DND-41 (cell line): ENCODE data around the gene NUP50.

Experiments
- EZH2 ChIP-seq: IDR thresholded peaks from 3 replicates; pipeline ENCODE4 v1.6.1; 2012; ENCODE audit warnings: borderline replicate concordance, low read depth, mild to moderate bottlenecking, moderate library complexity, low read length, inconsistent platforms; ENCODE audit not compliant: severe bottlenecking
- TF ChIP-seq, protein P1 (sequence below): IDR thresholded peaks from 2 replicates; pipeline ENCODE4 v1.5.1; 2012; ENCODE audit warnings: borderline replicate concordance, low read length, moderate library complexity, mild to moderate bottlenecking; ENCODE audit not compliant: poor library complexity, severe bottlenecking; ENCODE audit errors: extremely low read depth

DNA sequence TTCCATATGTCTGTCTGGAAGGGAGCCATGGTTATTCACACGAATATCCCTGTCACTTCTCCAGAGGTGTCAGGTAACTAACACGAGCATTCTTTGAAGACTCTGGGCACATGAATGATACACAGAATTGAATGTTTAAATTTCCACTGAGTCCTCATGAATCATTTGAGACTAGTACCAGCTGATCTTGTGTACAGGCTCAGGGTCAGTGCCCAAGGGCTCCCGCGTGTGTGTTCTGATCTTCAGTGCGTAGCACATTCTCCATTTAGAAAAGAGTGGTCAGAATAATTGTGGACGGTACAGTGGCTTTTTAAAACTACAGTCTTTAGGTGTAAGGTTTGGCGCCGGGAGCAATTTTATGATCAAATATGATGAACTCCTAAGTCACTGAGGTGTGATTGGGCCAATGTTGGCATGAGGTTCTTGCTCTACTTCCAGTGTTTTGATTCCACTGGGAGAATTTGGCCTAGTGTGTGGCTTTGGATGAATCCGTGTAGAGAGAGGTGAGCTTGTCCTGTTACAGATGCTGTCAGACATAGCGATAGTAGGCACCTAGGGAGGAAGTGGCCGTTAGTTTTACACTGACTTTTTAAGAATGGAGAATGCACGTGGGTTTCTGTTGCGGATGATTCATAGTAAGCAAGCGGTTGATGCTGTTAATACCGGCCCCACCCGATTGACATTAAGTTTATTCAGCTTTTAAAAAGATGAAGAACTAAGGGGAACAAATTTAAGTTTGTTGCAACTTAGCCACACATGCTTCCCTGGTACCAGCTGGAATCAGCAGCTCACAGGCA, 22.2 kb downstream of the NUP50 start:
- TF ChIP-seq, protein P1, sequence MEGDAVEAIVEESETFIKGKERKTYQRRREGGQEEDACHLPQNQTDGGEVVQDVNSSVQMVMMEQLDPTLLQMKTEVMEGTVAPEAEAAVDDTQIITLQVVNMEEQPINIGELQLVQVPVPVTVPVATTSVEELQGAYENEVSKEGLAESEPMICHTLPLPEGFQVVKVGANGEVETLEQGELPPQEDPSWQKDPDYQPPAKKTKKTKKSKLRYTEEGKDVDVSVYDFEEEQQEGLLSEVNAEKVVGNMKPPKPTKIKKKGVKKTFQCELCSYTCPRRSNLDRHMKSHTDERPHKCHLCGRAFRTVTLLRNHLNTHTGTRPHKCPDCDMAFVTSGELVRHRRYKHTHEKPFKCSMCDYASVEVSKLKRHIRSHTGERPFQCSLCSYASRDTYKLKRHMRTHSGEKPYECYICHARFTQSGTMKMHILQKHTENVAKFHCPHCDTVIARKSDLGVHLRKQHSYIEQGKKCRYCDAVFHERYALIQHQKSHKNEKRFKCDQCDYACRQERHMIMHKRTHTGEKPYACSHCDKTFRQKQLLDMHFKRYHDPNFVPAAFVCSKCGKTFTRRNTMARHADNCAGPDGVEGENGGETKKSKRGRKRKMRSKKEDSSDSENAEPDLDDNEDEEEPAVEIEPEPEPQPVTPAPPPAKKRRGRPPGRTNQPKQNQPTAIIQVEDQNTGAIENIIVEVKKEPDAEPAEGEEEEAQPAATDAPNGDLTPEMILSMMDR, result no peak
- no peak for TF ChIP-seq EZH2
